Activated CD4-positive, CD25-positive, alpha-beta regulatory T cell (primary cell): ENCODE data around the gene MFSD6.
"Not testable (repeated sequence)": the region's sequence is repeated elsewhere in the genome, so short reads cannot be mapped to it uniquely, and the experiment has no call there.

Experiments
- DNase-seq, 4 experiments: peaks; one replicate each; lab custom pipeline; 2025; lab: John Stamatoyannopoulos, UW

The MFSD6 gene

DNA sequence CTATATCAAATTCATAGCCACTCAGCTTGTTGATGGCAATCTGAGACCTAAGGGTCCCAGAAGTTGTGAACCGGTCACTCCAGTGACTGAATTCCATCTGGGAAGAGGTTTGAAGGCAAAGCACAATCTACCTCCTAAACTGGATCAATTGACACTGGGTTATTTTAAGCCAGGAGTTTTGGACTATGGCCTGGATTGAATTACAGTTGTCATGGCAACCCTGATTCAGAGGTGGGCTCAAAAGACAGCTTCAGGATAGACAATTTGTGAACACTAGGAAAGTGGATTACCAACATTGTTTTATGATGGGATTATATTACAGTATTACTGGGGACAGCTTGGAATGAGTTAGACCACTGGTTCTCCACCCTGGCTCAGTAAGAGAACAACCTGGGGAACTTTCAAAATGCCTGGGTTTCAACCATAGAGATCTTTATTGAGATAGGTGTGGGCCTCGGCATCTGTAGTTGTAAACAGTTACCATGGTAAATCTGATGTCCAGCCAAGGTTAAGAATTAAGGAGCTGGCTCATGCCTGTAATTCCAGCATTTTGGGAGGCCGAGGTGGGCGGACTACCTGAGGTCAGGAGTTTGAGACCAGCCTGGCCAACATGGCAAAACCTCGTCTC, 58.8 kb downstream of the MFSD6 start:
- no peak for DNase-seq

- DNase-seq: no peak
These were observed 59.5 kb downstream of the MFSD6 start for GRCh38 chr2:190467575-190468083.

GRCh38 chr2:190468354-190468753, 60.2 kb downstream of the MFSD6 start:
- not testable (repeated sequence) for DNase-seq

DNA sequence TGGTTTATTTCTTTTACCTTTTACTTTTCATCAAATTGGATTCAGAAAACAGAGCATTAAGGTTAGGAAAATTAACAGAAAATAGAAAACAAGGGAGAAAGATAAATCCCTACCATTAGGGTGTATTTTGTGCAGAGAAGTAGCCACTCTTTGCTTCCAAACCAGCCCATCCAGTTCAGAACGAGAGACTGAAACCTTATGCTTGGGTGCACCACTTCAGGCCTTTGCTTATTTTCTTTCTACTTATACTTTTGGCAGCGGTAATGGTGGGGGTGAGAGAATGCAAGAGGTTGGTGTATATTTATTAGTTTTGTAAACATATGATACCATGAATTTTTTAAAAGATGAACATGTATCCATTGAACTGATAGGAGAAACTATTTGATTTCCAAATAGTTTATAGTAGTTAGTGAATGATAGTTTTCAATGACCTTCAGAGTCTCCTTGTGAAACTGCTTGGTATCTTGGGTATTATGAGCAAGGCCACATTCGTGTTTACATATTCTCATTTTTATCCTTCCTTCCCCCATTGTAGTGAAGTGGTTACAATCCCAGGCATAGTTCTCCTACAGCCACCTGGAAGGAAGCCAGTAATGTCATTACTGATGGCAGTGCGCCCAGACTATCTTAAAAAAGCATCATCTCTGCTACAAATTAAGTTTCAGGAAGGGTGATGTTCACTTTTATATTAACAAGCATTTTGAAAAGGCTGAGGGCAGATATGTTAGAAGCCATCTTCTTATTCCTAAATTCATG, 60.8 kb downstream of the MFSD6 start:
- no peak for DNase-seq

DNA sequence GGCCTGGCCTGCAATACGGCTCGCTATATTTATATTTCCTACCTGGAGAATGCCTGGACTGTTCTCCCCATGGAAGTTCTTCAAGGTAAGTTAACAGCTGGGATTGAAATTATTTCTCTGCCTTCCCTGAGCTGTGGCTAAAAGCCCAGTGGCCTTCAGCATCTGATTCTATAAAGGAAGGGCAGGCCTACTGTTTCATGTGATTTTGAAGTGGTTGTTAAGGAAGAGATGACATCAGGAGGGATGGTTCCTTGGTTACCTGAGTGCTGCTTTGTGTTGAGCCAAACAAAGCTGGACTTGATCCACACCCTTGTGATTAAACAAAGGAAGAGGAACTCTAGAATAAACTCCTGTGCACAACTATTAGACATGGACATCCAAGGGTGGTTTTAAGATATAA, 61.6 kb downstream of the MFSD6 start:
- no peak for DNase-seq

- DNase-seq: no peak
These were observed 62.2 kb downstream of the MFSD6 start for GRCh38 chr2:190470256-190470826.

DNA sequence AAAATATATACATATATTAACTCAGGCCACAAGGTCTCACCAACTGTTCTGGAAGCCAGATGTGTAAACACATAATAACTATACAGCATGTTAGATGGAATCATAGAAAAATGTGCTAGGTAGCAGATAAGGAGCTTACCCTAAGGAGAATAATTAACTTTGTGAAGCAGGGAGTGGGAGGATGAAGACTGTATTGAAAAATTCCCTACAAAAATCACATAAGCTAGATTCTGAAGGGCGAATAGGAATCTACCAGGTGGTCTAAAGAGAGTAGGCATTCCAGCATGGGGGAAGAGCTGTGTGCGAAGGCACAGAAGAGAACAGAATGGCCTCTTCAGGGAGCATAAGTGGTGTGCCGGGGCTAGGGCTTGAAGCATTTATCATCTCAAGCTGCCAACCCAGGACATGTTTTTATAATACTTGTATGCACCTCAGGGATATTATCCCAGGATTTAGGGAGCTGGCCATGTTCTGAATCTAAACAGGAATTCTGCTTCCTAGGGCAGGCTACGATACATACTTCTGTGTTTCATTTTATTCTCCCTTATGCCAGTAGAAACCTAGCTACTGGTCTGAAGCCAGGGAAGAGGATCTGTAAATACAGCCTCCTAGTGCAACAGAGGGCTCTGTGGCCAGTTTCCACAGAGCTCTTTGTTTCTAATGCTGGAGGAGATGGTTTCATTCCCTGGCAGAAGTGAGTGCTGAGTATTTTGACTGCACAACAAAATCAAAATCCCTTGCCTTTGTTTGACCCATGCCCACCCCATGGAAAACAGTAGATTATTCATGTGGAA, 69.7 kb downstream of the MFSD6 start:
- DNase-seq: no peak

DNA sequence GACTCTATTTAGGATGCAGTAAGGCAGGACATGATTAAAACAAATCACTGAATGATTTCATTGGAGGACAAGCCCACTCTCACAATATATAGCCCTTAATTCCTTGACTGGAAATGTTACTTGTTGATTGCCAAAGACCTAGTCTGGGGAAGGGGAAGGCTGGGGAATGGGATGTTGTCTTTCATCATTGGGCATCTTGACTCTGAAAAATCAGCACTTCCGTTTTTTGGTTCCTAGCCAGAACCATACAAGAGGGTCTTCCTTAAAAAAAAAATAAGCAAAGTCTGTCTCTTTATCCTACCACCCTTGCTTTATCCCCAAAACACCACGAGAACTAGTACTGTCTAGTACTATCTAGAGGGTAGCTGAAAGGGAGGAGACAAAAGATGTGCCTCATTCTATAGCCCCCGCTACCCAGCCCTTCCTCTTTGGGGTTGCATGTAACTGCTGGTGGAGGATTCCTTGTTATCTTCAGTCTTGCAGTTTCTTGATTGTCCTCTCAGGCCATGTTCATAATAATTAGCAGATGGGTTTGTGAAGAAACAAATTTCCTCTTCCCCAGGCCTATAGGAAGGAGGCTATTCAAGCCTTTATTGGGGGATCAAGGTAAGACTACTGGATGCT, 70.5 kb downstream of the MFSD6 start:
- DNase-seq: no peak

DNA sequence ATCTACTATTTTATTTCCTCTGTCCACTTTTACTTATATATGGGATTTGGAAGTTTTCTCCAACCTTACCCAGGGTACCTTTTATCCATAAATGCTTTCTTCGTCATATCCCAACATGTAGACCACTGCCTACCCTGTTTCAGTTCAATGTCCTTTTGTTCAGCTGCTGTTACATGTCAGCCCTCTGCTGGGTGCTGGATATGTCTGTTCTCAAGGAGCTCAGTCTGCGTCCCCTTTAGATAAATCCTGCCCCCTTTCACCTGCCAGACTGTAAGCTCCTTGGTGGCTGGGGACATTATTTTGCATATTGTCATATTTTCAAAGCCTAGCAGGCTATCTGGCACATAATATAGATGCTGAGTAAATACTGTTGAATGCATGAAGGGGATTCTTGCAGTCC, 73.2 kb downstream of the MFSD6 start:
- DNase-seq: no peak

GRCh38 chr2:190482451-190482850, 74.3 kb downstream of the MFSD6 start:
- no peak for DNase-seq

GRCh38 chr2:190486037-190486623, 78.0 kb downstream of the MFSD6 start:
- no peak for DNase-seq

- DNase-seq: no peak
These were observed 80.5 kb downstream of the MFSD6 start for GRCh38 chr2:190488516-190489233.

DNA sequence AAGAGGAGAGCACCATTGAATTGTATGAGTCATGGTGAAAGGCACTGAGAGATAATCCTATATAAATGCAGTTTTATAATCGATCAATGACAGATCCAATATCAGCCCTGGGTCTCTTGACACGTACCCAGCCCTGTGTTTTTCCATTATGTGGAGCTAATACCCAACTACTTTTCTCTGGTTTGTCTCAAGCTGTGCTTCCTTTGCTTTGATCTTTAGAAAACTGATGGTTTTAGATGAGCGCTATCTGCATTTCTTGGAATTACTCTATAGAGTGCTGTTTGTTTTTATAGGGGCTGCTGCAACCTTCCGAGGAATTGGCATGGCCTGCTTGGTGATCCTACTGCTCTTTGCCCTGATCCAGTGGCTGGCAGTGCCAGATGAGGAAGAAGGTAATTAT, 81.3 kb downstream of the MFSD6 start:
- no peak for DNase-seq

DNA sequence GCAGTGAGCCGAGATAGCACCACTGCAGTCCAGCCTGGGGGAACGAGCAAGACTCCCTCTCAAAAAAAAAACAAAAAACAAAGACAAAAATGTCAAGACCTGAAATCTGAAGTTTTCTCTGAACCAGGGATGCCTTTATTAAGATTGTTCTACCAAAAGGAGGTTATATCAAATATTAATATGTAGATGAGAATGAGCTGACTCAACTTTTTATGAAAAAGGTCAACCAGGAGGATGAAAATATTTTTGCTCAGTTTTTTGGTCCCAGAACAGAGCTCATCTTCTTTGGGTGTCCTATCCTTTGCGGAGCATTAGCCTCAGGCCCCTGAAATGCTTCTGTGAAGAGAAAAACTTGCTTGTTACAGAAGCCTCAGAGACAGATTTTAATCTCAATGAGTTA, 82.3 kb downstream of the MFSD6 start:
- no peak for DNase-seq

DNA sequence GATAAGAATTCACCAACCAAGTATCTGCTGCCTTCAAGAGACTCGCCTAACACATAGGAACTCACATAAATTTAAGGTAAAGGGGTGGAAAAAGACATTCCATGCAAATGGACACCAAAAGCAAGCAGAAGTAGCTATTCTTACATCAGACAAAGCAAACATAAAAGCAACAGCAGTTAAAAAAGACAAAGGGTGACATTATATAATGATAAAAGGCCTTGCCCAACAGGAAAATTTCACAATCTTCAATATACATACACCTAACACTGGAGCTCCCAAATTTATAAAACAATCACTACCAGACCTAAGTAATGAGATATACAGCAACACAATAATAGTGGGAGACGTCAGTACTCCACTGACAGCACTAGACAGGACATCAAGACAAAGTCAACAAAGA, 84.9 kb downstream of the MFSD6 start:
- no peak for DNase-seq

- not testable (repeated sequence) for DNase-seq
These were observed 86.6 kb downstream of the MFSD6 start for GRCh38 chr2:190494600-190495227.

DNA sequence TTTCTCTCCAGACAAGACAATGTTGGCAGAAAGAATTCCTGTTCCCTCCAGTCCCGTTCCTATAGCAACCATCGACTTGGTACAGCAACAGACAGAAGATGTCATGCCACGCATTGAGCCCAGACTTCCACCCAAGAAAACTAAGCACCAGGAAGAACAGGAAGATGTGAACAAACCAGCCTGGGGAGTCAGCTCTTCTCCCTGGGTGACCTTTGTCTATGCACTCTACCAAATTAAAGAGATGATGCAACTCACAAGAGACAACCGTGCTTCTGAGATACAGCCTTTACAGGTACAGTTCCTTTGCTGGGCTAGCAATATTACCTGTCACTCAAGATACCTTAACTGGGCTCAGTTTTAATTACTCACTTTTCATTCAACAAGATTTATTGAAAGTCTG, 89.3 kb downstream of the MFSD6 start:
- DNase-seq: no peak

DNA sequence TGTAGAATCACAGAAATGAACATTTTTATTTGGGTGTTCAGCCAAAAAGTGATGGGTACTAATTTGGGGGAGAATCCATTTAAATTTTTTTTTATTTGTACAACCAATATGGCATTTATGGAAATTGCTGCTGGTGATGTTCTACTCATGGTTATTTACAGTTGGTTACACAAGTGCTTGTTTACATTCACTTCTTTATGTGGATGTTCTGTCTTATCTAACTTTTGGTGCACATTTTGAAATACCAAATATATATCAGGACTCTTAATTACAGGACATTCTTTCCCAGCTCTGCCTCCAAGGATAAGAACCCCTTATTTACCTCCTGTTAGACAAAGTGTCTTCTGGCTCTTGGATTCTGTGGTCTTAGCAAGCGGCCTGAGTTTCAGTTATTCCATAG, 91.1 kb downstream of the MFSD6 start:
- DNase-seq: no peak

DNA sequence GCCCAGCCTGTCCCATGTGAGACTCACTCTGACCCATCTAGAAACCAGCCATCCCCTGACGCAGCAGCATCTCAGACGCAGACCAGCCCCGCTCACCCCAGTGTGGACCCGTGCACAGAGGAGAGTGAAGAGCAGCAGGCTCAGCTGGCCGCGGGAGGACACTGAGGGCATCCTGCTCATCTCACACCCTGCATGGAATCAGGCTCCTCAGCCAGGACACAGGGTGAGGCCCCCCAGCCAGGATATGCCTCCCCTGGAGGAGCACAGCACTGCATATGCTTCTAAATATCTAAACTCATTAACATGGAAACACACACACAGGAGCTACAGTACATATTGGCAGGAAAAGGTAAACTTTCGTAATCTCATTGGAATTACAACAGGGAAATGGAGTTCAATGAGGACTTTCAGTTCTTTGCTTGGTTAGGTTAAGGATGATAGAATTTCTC, 91.9 kb downstream of the MFSD6 start:
- DNase-seq: no peak

GRCh38 chr2:190501231-190501630, 93.1 kb downstream of the MFSD6 start:
- DNase-seq: no peak
